ENCODE results near the gene JARID2. TPM values are rescaled to one million over a fixed set of nuclear protein-coding genes. Genes with fewer than 3 reads are reported as not detected.

Gene JARID2
- polyA plus RNA-seq, 1 donor from 2014 or later = 25.5 TPM

DNA sequence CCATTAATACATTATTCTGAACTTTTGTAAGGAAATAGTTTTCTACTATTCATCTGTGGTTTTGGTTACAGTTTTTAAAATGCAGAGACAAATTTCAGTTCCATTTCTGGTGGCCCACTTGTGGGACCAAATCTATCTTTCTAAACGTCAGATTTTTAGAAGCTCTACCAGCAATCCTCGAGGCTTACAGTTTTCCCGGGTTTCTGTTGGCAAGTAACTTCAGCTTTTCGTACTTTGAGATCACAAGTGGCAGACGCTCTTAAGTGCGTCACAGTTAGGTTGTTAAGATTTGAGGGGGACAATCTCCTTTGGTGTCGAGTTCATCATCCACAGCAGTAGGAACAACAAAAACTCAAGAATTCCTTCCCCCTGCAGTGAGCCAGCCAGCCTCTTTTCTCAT lies 60.0 kb downstream of the JARID2 start:
- no peak overlapping the region for H2AFZ ChIP-seq (ENCODE audit: low read depth, low read length)
- no peak overlapping the region for H3K27ac ChIP-seq (ENCODE audit: low read length)
- peaks cover 65% of the 10 kb centered on the region for H3K79me2 ChIP-seq (replicated peaks; ENCODE audit: insufficient read depth, low read length)
- TF ChIP-seq, protein P1, sequence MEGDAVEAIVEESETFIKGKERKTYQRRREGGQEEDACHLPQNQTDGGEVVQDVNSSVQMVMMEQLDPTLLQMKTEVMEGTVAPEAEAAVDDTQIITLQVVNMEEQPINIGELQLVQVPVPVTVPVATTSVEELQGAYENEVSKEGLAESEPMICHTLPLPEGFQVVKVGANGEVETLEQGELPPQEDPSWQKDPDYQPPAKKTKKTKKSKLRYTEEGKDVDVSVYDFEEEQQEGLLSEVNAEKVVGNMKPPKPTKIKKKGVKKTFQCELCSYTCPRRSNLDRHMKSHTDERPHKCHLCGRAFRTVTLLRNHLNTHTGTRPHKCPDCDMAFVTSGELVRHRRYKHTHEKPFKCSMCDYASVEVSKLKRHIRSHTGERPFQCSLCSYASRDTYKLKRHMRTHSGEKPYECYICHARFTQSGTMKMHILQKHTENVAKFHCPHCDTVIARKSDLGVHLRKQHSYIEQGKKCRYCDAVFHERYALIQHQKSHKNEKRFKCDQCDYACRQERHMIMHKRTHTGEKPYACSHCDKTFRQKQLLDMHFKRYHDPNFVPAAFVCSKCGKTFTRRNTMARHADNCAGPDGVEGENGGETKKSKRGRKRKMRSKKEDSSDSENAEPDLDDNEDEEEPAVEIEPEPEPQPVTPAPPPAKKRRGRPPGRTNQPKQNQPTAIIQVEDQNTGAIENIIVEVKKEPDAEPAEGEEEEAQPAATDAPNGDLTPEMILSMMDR (IDR thresholded peaks at IDR 0.05; ENCODE audit: poor library complexity, severe bottlenecking) = no peak
- TF ChIP-seq MXI1 (conservative IDR thresholded peaks at IDR 0.05; ENCODE audit: poor library complexity, severe bottlenecking) (no peak), TAF1 (IDR thresholded peaks at IDR 0.05; ENCODE audit: low read depth) (no peak), RAD21 (conservative IDR thresholded peaks at IDR 0.05) (no peak), EZH2 (IDR thresholded peaks at IDR 0.05; ENCODE audit: borderline replicate concordance, insufficient read depth, low read length, poor library complexity, severe bottlenecking) (no peak), SMC3 (conservative IDR thresholded peaks at IDR 0.05; ENCODE audit: poor library complexity) (no peak)
- TF ChIP-seq, protein P2, sequence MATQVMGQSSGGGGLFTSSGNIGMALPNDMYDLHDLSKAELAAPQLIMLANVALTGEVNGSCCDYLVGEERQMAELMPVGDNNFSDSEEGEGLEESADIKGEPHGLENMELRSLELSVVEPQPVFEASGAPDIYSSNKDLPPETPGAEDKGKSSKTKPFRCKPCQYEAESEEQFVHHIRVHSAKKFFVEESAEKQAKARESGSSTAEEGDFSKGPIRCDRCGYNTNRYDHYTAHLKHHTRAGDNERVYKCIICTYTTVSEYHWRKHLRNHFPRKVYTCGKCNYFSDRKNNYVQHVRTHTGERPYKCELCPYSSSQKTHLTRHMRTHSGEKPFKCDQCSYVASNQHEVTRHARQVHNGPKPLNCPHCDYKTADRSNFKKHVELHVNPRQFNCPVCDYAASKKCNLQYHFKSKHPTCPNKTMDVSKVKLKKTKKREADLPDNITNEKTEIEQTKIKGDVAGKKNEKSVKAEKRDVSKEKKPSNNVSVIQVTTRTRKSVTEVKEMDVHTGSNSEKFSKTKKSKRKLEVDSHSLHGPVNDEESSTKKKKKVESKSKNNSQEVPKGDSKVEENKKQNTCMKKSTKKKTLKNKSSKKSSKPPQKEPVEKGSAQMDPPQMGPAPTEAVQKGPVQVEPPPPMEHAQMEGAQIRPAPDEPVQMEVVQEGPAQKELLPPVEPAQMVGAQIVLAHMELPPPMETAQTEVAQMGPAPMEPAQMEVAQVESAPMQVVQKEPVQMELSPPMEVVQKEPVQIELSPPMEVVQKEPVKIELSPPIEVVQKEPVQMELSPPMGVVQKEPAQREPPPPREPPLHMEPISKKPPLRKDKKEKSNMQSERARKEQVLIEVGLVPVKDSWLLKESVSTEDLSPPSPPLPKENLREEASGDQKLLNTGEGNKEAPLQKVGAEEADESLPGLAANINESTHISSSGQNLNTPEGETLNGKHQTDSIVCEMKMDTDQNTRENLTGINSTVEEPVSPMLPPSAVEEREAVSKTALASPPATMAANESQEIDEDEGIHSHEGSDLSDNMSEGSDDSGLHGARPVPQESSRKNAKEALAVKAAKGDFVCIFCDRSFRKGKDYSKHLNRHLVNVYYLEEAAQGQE (IDR thresholded peaks at IDR 0.05; ENCODE audit: borderline replicate concordance) = no peak
- no peaks in the 10 kb centered on the region for H3F3A ChIP-seq (ENCODE audit: insufficient read depth, low read length, poor library complexity, severe bottlenecking)
- no peaks in the 10 kb centered on the region for H3K9me2 ChIP-seq (ENCODE audit: insufficient read depth, low read length)
- no peak overlapping the region for H3K4me2 ChIP-seq (ENCODE audit: low read length)
- no peaks in the 10 kb centered on the region for H4K20me1 ChIP-seq (ENCODE audit: insufficient read depth)
- H3K9me3 ChIP-seq (ENCODE audit: low read length) = no peaks in the 10 kb centered on the region
- no peak overlapping the region for H3K9ac ChIP-seq (ENCODE audit: low read length)
- H3K27me3 ChIP-seq (ENCODE audit: insufficient read depth, low read depth, low read length) = no peaks in the 10 kb centered on the region
- no peaks in the 10 kb centered on the region for H3K36me3 ChIP-seq (ENCODE audit: insufficient read depth, low read length)
- H3K4me3 ChIP-seq (ENCODE audit: low read length) = no peak overlapping the region

DNA sequence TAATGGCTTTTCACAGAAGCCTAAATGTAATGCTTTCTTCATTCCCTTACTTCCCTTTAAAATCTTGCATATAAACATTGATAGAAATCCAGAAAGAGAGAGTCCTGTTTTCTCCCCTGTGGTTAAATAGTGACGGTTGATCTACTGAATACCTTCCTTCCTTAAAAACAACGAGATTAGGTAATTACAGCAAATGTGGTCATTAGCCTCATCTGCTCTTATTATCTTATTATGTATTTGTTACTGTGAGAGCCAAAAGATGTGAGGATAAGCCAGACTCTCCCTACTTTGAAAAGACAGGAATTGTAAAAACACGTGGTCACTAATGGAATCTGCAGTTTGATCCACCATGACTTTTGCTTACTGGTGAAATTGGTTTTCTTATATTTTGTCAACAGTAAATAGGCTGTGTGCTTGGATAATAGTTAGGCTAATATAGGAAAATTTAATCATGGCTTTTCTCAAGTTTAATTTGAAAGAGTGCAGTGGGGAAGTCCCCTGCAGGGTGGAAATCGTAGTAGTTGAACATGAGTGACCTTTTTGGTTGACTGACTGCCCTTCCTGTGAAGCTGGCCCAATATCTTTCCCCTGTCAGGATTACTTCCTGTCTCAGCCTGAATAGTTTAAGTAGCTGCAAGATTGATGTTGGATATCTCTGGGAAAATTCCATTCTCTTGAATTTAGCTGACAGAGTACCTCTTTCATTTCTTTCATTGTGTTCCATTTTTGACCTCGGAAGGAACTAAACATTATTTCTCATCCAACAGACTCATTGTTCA lies 62.8 kb downstream of the JARID2 start:
- Histone ChIP-seq H3K79me2 (replicated peaks; ENCODE audit: insufficient read depth, low read length) (peaks cover 63% of the 10 kb centered on the region), H3K36me3 (ENCODE audit: insufficient read depth, low read length) (no peaks in the 10 kb centered on the region), H3K9me2 (ENCODE audit: insufficient read depth, low read length) (no peaks in the 10 kb centered on the region), H3K4me2 (ENCODE audit: low read length) (no peak overlapping the region), H3K4me3 (ENCODE audit: low read length) (no peak overlapping the region), H3F3A (ENCODE audit: insufficient read depth, low read length, poor library complexity, severe bottlenecking) (no peaks in the 10 kb centered on the region), H3K9me3 (ENCODE audit: low read length) (no peaks in the 10 kb centered on the region), H3K27ac (ENCODE audit: low read length) (no peak overlapping the region), H3K9ac (ENCODE audit: low read length) (no peak overlapping the region), H2AFZ (ENCODE audit: low read depth, low read length) (no peak overlapping the region), H3K27me3 (ENCODE audit: insufficient read depth, low read depth, low read length) (no peaks in the 10 kb centered on the region), H4K20me1 (ENCODE audit: insufficient read depth) (no peaks in the 10 kb centered on the region)
- TF ChIP-seq RAD21 (conservative IDR thresholded peaks at IDR 0.05) (no peak), EP300 (conservative IDR thresholded peaks at IDR 0.05; ENCODE audit: poor library complexity, severe bottlenecking) (no peak), TAF1 (IDR thresholded peaks at IDR 0.05; ENCODE audit: low read depth) (no peak), POLR2AphosphoS5 (IDR thresholded peaks at IDR 0.05) (no peak), SMC3 (conservative IDR thresholded peaks at IDR 0.05; ENCODE audit: poor library complexity) (no peak), EZH2 (IDR thresholded peaks at IDR 0.05; ENCODE audit: borderline replicate concordance, insufficient read depth, low read length, poor library complexity, severe bottlenecking) (no peak), MXI1 (conservative IDR thresholded peaks at IDR 0.05; ENCODE audit: poor library complexity, severe bottlenecking) (no peak)
- TF ChIP-seq, protein P1 (IDR thresholded peaks at IDR 0.05; ENCODE audit: poor library complexity, severe bottlenecking) = no peak
- TF ChIP-seq, protein P2 (IDR thresholded peaks at IDR 0.05; ENCODE audit: borderline replicate concordance) = no peak
